ENCODE data around the gene FBXO46. TPM values are rescaled to one million over a fixed set of nuclear protein-coding genes. Genes with fewer than 3 reads are reported as not detected.

The FBXO46 gene
- total RNA-seq, 2 experiments from 2014 or later = 27.5 to 32.2 TPM

- intact Hi-C loops (cut with micrococcal nuclease; ENCODE audit: unreplicated experiment) = no loop called here
- H4K20me1 ChIP-seq (ENCODE audit: insufficient read depth, low read length) = no peaks in the 10 kb centered on the region
- POLR2A ChIA-PET = no interaction called here
- no peaks in the 10 kb centered on the region for H3K79me2 ChIP-seq (ENCODE audit: insufficient read depth, low read depth, low read length)
- peaks cover 3% of the 10 kb centered on the region for H3K4me1 ChIP-seq (ENCODE audit: insufficient read depth, low read length, poor library complexity, severe bottlenecking)
- no peaks in the 10 kb centered on the region for H3K36me3 ChIP-seq (ENCODE audit: insufficient read depth, low read length)
- H2AFZ ChIP-seq (ENCODE audit: low read length) = no peak overlapping the region
- no peak for TF ChIP-seq CTCF (conservative IDR thresholded peaks at IDR 0.05; ENCODE audit: low read length)
- TF ChIP-seq EZH2phosphoT487 (IDR thresholded peaks at IDR 0.05; ENCODE audit: borderline replicate concordance, low read depth, low read length) = no peak
- DNase-seq (ENCODE audit: low spot score) = no peak
- H3K4me3 ChIP-seq (ENCODE audit: low read depth, low read length, poor library complexity, severe bottlenecking) = no peak overlapping the region
- H3K4me2 ChIP-seq (ENCODE audit: low read length) = no peak overlapping the region
- H3K9me3 ChIP-seq (ENCODE audit: low read length) = no peaks in the 10 kb centered on the region
- CTCF ChIA-PET (ENCODE audit: unreplicated experiment) = interaction anchor here (0.6 kb wide), 1 partner anchor 1012 kb away, joined by 4 read pairs; no protein-coding TSS in a partner anchor
- no peaks in the 10 kb centered on the region for H3K9me2 ChIP-seq (ENCODE audit: insufficient read depth, low read length)
- no TSS peak for BruUV-seq (replicated peaks)
- no peak overlapping the region for H3K27ac ChIP-seq (ENCODE audit: low read depth, low read length, poor library complexity, severe bottlenecking)
These were observed 23.6 kb upstream of the FBXO46 start for GRCh38 chr19:45754323-45754722.

- POLR2A ChIA-PET = no interaction called here
These were observed 22.9 kb upstream of the FBXO46 start for GRCh38 chr19:45753548-45753947.

More at GRCh38 chr19:45753548-45753947, 22.9 kb upstream of the FBXO46 start:
- Histone ChIP-seq H3K4me3 (ENCODE audit: low read depth, low read length, poor library complexity, severe bottlenecking) (no peak overlapping the region), H3K36me3 (ENCODE audit: insufficient read depth, low read length) (no peaks in the 10 kb centered on the region), H3K27ac (ENCODE audit: low read depth, low read length, poor library complexity, severe bottlenecking) (no peak overlapping the region), H2AFZ (ENCODE audit: low read length) (peak overlapping the region; percentile 36; the same call in 1 of the 2 replicates), H3K9me3 (ENCODE audit: low read length) (no peaks in the 10 kb centered on the region), H3K4me2 (ENCODE audit: low read length) (no peak overlapping the region), H4K20me1 (ENCODE audit: insufficient read depth, low read length) (no peaks in the 10 kb centered on the region), H3K79me2 (ENCODE audit: insufficient read depth, low read depth, low read length) (no peaks in the 10 kb centered on the region), H3K4me1 (ENCODE audit: insufficient read depth, low read length, poor library complexity, severe bottlenecking) (peaks cover 3% of the 10 kb centered on the region), H3K9me2 (ENCODE audit: insufficient read depth, low read length) (no peaks in the 10 kb centered on the region)
- peak; percentile 47 for DNase-seq (ENCODE audit: low spot score)
- TF ChIP-seq EZH2phosphoT487 (IDR thresholded peaks at IDR 0.05; ENCODE audit: borderline replicate concordance, low read depth, low read length) (no peak), CTCF (conservative IDR thresholded peaks at IDR 0.05; ENCODE audit: low read length) (peak; percentile 73)
- CTCF ChIA-PET (ENCODE audit: unreplicated experiment) = interaction anchor here (0.6 kb wide), 1 partner anchor 86 kb away, joined by 4 read pairs; no protein-coding TSS in a partner anchor
- intact Hi-C loops (cut with micrococcal nuclease; ENCODE audit: unreplicated experiment) = no loop called here
- BruUV-seq (replicated peaks) = no TSS peak
